Retinal pigment epithelial cell (primary cell): ENCODE measurements around the gene RAET1G.
A peak's percentile ranks its signal among the peaks of the same experiment; 100 is the strongest.
"Not testable (repeated sequence)": the region's sequence is repeated elsewhere in the genome, so short reads cannot be mapped to it uniquely, and the experiment has no call there.

ENCODE experiments used
- DNase-seq: peaks from one replicate; pipeline ENCODE4 v3.0.0-alpha.2; 2010; ENCODE audit warnings: low read depth
- H3K4me3 ChIP-seq: 2 replicates; pipeline ENCODE4 v1.5.1; 2011; ENCODE audit warnings: mild to moderate bottlenecking, low read length, control low read depth, moderate library complexity
- TF ChIP-seq, protein P1 (sequence below): conservative IDR thresholded peaks from 2 replicates; pipeline ENCODE4 v1.5.1; 2011; ENCODE audit warnings: low read depth, low read length, control low read depth, inconsistent platforms

Gene RAET1G

DNA sequence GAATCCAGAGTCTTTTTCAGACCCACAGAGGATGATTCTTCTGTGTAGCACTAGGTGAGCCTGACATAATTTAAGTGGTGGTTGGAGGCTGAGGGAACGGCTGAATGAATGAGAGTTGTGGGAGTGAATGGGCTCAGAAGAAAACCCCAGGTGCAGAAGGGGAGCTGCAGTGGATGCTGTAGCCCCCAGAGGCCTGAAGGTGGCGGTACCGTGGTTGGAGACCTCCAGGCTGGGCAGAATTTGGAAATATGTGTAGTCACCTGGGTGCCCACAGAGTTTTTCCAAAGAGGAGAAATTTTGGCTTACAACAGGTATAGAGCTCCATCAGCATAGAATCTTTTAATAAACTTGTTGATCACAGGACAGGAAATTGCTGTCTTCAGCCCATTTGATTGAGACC lies 6.5 kb upstream of the RAET1G start:
- no peak overlapping the region for H3K4me3 ChIP-seq
- DNase-seq = no peak

GRCh38 chr6:149927025-149927424 lies 4.1 kb upstream of the RAET1G start:
- H3K4me3 ChIP-seq, DNase-seq: not testable (repeated sequence)

More for the DNA sequence above, 6.5 kb upstream of the RAET1G start:
- TF ChIP-seq, protein P1, sequence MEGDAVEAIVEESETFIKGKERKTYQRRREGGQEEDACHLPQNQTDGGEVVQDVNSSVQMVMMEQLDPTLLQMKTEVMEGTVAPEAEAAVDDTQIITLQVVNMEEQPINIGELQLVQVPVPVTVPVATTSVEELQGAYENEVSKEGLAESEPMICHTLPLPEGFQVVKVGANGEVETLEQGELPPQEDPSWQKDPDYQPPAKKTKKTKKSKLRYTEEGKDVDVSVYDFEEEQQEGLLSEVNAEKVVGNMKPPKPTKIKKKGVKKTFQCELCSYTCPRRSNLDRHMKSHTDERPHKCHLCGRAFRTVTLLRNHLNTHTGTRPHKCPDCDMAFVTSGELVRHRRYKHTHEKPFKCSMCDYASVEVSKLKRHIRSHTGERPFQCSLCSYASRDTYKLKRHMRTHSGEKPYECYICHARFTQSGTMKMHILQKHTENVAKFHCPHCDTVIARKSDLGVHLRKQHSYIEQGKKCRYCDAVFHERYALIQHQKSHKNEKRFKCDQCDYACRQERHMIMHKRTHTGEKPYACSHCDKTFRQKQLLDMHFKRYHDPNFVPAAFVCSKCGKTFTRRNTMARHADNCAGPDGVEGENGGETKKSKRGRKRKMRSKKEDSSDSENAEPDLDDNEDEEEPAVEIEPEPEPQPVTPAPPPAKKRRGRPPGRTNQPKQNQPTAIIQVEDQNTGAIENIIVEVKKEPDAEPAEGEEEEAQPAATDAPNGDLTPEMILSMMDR = peak; percentile 77

DNA sequence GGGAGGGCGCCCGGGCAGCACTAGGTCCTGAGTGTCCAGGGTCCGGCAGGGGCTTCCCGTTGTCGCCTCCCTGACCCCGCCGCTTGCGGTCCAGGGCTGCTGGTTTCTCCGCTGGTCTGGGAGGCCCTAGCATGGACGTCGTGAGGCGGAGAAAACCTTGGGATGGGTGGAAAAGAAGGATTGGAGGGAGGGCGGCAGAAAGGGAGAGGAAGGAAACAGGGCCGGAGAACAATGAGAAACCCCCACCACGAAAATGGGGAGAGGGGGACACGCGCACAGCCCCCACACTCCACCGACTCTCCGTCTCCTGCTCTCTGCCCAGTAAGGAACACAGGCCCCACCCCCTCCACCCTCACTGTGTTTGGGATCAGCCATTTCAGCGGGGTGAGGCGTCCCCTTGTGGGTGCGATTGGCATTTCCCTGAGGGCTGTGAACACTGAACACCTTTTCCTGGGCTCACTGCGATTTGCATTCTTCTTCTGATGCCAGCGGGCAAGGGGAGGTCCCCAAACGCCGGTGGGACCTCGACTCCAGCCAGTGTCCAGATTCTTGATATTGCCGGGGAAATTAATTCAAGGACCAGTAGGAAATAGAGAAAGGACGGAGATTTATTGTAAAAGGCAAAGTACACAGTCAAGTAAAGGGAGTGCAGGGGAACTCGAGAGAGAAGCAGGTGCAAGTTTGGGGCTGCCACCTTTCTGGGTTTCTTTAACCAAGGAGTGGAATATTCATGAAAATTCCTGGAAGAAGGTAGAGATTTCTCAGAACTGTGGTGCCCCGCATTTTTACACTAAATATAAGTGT lies 3.3 kb upstream of the RAET1G start:
- H3K4me3 ChIP-seq = peak overlapping the region; percentile 62
- peak; percentile 18 for DNase-seq

DNA sequence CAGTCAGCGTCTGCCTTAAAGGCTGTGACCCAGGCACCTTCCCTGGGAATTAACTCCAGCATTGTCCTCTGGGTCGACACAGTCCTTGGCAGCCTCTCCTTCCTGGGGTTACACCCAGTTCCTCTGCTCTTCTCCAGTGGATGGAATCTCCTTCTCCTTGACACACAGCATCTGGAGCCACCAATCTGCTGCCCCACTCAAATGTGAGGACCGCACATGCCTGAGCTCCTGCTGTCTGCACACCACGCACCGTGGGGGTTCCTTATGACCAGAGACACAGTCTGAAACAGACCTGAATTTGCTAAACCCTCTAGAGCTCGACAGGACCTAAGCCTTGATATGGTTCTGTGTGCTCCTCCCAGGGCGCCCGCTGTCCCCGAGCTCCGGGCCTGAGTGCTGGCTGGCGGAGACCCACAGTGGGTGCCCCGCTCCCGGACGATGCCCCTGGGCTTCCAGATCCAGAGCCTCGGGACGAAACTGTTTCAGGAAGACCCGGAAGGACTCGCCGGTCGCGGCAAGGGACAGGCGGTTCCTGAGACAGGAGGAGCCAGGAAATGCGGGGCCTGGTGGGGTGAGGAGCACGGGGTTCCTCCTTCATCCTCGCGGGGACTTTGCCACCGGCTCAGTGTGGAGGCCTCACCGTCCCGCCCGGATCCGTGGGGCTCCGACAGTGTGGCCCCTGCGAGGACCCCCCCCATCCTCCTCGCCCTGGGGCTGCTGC lies 2.5 kb upstream of the RAET1G start:
- H3K4me3 ChIP-seq = peak overlapping the region; percentile 62
- TF ChIP-seq, protein P1 = no peak
- no peak for DNase-seq

More for the DNA sequence above, 3.3 kb upstream of the RAET1G start:
- TF ChIP-seq, protein P1 = peak; percentile 93

GRCh38 chr6:149924933-149925252 lies 2.0 kb upstream of the RAET1G start:
- DNase-seq = no peak
- TF ChIP-seq, protein P1 = no peak
- no peak overlapping the region for H3K4me3 ChIP-seq

- DNase-seq = no peak
- TF ChIP-seq, protein P1 = no peak
- H3K4me3 ChIP-seq = no peak overlapping the region
Measured at GRCh38 chr6:149924206-149924932, 1.4 kb upstream of the RAET1G start.

- TF ChIP-seq, protein P1 = no peak
- peak overlapping the region; percentile 66 for H3K4me3 ChIP-seq
- DNase-seq = no peak
Measured at GRCh38 chr6:149923327-149923986, 536 bp upstream of the RAET1G start.

GRCh38 chr6:149922091-149922490 lies 830 bp downstream of the RAET1G start:
- DNase-seq, H3K4me3 ChIP-seq: not testable (repeated sequence)
